Measurements from ENCODE around the gene UQCRQ. TPM values are rescaled to one million over a fixed set of nuclear protein-coding genes. Genes with fewer than 3 reads are reported as not detected.
A peak's percentile ranks its signal among the peaks of the same experiment; 100 is the strongest.

The UQCRQ gene
- total and polyA plus RNA-seq, 2 of the 13 experiments (the other 11 are each of a cell fraction or from before 2014, with no cell fraction given): 257 to 575 TPM

- TF ChIP-seq FOXP1 (IDR thresholded peaks at IDR 0.05) (no peak), FOXP1 (CRISPR knock-in tag; IDR thresholded peaks at IDR 0.05) (peak; percentile 9; the same call in 1 of the 2 replicates)
Measured at GRCh38 chr5:132876020-132876759, 9.7 kb downstream of the UQCRQ start (continued).

DNA sequence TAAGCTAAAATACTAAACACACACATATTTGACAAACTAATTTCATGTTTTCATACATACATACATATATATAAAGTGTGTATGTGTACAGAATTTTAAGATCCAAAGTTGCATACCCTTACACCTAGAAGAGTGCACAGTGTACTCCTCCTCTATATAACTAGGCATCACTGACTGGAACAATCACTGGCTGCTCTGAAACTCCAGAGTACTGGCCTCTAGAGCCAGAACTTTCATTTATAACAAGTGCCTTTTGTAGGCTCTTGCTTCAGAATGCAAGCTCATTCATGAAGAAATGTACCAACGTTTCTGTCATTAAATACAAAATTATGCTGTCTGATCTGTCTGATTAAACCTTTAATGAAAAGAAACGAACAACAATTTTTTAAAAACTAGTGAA lies 11.0 kb downstream of the UQCRQ start:
- 82% methylated on average over 2 of the region's 2 CpGs for WGBS (ENCODE audit: low lambda C conversion rate)
- FAIRE-seq (no peak), DNase-seq (ENCODE audit: low spot score) (no peak), ATAC-seq (no peak)
- no peak overlapping the region for H3K4me2 ChIP-seq (ENCODE audit: low read depth, low read length)
- POLR2A ChIA-PET: interaction anchor here (1.4 kb wide), 1 partner anchor 45 kb away, joined by 4 read pairs; no protein-coding TSS in a partner anchor
- in situ Hi-C loops (cut with HindIII; ENCODE audit: extremely low pct_ligation_motif_present, low pct_unique_long_range_greater_than_20kb) (no loop called here), intact Hi-C loops (cut with micrococcal nuclease; ENCODE audit: unreplicated experiment) (no loop called here)
- CTCF ChIA-PET (ENCODE audit: low intra/inter-chr PET ratio, low total read pairs): no interaction called here
- H4K20me1 ChIP-seq (ENCODE audit: insufficient read depth, low read length): no peaks in the 10 kb centered on the region
- H3K36me3 ChIP-seq (replicated peaks in 1 of 2; ENCODE audit: control insufficient read depth in 1 of 2, insufficient read depth in 2 of 2, low read length in 2 of 2): peaks cover 14 to 30% of the 10 kb centered on the region in 2 experiments
- no peak overlapping the region for H3K4me3 ChIP-seq (replicated peaks in 1 of 3; ENCODE audit: insufficient read depth in 1 of 3, low read depth in 2 of 3, low read length in 3 of 3)
- no peak overlapping the region for H2AFZ ChIP-seq (ENCODE audit: low read length)
- H3K4me1 ChIP-seq (ENCODE audit: insufficient read depth, low read length): peaks cover 60% of the 10 kb centered on the region
- peak overlapping the region; percentile 21 for H3K27ac ChIP-seq (ENCODE audit: extremely low read length, insufficient read depth, low read length)
- no peak overlapping the region for H3K9ac ChIP-seq (ENCODE audit: insufficient read depth, low read depth, low read length)
- peaks cover 13% of the 10 kb centered on the region for H3K79me2 ChIP-seq (ENCODE audit: insufficient read depth, low read length)
- no peaks in the 10 kb centered on the region; a peak in 1 of 5 replicates for H3K27me3 ChIP-seq (ENCODE audit: control insufficient read depth in 1 of 2, insufficient read depth in 2 of 2, low read length in 2 of 2)
- H3K9me3 ChIP-seq (ENCODE audit: low read length): no peaks in the 10 kb centered on the region
- BruUV-seq (replicated peaks): no TSS peak
- TF ChIP-seq FOSL1 (CRISPR knock-in tag; IDR thresholded peaks at IDR 0.05; ENCODE audit: borderline replicate concordance) (no peak), JUND (CRISPR knock-in tag; IDR thresholded peaks at IDR 0.05) (no peak), ARNTL (CRISPR knock-in tag; IDR thresholded peaks at IDR 0.05) (no peak), ZNF136 (CRISPR knock-in tag; IDR thresholded peaks at IDR 0.05; ENCODE audit: low read depth) (no peak), BHLHE40 (IDR thresholded peaks at IDR 0.05; ENCODE audit: low read length) (no peak), SMAD3 (CRISPR knock-in tag; IDR thresholded peaks at IDR 0.05) (no peak), SRSF4 (IDR thresholded peaks at IDR 0.05; ENCODE audit: low read depth, low read length, poor library complexity, severe bottlenecking) (no peak), ARNT (IDR thresholded peaks at IDR 0.05) (no peak), GATA4 (IDR thresholded peaks at IDR 0.05; ENCODE audit: borderline replicate concordance, low read depth) (no peak), THYN1 (CRISPR knock-in tag; IDR thresholded peaks at IDR 0.05; ENCODE audit: borderline replicate concordance, low read depth) (no peak), KLF11 (CRISPR knock-in tag; IDR thresholded peaks at IDR 0.05) (no peak)
- TF ChIP-seq, protein P1, sequence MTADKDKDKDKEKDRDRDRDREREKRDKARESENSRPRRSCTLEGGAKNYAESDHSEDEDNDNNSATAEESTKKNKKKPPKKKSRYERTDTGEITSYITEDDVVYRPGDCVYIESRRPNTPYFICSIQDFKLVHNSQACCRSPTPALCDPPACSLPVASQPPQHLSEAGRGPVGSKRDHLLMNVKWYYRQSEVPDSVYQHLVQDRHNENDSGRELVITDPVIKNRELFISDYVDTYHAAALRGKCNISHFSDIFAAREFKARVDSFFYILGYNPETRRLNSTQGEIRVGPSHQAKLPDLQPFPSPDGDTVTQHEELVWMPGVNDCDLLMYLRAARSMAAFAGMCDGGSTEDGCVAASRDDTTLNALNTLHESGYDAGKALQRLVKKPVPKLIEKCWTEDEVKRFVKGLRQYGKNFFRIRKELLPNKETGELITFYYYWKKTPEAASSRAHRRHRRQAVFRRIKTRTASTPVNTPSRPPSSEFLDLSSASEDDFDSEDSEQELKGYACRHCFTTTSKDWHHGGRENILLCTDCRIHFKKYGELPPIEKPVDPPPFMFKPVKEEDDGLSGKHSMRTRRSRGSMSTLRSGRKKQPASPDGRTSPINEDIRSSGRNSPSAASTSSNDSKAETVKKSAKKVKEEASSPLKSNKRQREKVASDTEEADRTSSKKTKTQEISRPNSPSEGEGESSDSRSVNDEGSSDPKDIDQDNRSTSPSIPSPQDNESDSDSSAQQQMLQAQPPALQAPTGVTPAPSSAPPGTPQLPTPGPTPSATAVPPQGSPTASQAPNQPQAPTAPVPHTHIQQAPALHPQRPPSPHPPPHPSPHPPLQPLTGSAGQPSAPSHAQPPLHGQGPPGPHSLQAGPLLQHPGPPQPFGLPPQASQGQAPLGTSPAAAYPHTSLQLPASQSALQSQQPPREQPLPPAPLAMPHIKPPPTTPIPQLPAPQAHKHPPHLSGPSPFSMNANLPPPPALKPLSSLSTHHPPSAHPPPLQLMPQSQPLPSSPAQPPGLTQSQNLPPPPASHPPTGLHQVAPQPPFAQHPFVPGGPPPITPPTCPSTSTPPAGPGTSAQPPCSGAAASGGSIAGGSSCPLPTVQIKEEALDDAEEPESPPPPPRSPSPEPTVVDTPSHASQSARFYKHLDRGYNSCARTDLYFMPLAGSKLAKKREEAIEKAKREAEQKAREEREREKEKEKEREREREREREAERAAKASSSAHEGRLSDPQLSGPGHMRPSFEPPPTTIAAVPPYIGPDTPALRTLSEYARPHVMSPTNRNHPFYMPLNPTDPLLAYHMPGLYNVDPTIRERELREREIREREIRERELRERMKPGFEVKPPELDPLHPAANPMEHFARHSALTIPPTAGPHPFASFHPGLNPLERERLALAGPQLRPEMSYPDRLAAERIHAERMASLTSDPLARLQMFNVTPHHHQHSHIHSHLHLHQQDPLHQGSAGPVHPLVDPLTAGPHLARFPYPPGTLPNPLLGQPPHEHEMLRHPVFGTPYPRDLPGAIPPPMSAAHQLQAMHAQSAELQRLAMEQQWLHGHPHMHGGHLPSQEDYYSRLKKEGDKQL (CRISPR knock-in tag; IDR thresholded peaks at IDR 0.05; ENCODE audit: low read depth): no peak
- TF ChIP-seq, protein P2, sequence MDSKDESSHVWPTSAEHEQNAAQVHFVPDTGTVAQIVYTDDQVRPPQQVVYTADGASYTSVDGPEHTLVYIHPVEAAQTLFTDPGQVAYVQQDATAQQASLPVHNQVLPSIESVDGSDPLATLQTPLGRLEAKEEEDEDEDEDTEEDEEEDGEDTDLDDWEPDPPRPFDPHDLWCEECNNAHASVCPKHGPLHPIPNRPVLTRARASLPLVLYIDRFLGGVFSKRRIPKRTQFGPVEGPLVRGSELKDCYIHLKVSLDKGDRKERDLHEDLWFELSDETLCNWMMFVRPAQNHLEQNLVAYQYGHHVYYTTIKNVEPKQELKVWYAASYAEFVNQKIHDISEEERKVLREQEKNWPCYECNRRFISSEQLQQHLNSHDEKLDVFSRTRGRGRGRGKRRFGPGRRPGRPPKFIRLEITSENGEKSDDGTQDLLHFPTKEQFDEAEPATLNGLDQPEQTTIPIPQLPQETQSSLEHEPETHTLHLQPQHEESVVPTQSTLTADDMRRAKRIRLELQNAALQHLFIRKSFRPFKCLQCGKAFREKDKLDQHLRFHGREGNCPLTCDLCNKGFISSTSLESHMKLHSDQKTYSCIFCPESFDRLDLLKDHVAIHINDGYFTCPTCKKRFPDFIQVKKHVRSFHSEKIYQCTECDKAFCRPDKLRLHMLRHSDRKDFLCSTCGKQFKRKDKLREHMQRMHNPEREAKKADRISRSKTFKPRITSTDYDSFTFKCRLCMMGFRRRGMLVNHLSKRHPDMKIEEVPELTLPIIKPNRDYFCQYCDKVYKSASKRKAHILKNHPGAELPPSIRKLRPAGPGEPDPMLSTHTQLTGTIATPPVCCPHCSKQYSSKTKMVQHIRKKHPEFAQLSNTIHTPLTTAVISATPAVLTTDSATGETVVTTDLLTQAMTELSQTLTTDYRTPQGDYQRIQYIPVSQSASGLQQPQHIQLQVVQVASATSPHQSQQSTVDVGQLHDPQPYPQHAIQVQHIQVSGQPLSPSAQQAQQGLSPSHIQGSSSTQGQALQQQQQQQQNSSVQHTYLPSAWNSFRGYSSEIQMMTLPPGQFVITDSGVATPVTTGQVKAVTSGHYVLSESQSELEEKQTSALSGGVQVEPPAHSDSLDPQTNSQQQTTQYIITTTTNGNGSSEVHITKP (CRISPR knock-in tag; IDR thresholded peaks at IDR 0.05; ENCODE audit: low read depth): no peak
